Naive thymus-derived CD8-positive, alpha-beta T cell (primary cell): ENCODE data around the gene NUDT1. TPM values are rescaled to one million over a fixed set of nuclear protein-coding genes. Genes with fewer than 3 reads are reported as not detected.

Experiments
- ATAC-seq, 2 donors: fragments of 150-1000 bp; cut with Tn5 transposase in 1 of 2; sonication (Bioruptor Pico), chemical (Tn5 transposase) in 1 of 2; 1 replicate in 1 of 2; 2 replicates in 1 of 2; pipeline ENCODE4 v1.10.0; 2021; ENCODE audit warnings: mild to moderate bottlenecking in 2 of 2, moderate library complexity in 2 of 2
- POLR2A ChIA-PET: fragments of 350-600 bp; sonication (Branson Sonifier 250); formaldehyde crosslinking; loops from one replicate; lab custom pipeline; 2021; ENCODE audit warnings: antibody characterized with exemption; lab: Charles Lee
- DNase-seq, 10 donors: peaks; one replicate each; pipeline versions ENCODE4 v3.0.0 to v3.0.0-alpha.2; 2020 to 2022
- H3K27ac Mint-ChIP-seq, 10 donors: one replicate each; pipeline ENCODE4 v1.8.0; 2020 to 2022; ENCODE audit warnings: mild to moderate bottlenecking in 10 of 10, mixed read lengths in 10 of 10, moderate library complexity in 4 of 10, inconsistent platforms in 1 of 10
- H3K27me3 Mint-ChIP-seq, 5 donors: one replicate each; pipeline ENCODE4 v1.8.0; 2021 to 2022; ENCODE audit warnings: mixed read lengths in 5 of 5
- H3K36me3 Mint-ChIP-seq, 3 donors: one replicate each; pipeline ENCODE4 v1.8.0; 2020 to 2022; ENCODE audit warnings: mixed read lengths in 3 of 3, mild to moderate bottlenecking in 2 of 3, inconsistent platforms in 1 of 3
- H3K4me1 Mint-ChIP-seq, 4 donors: one replicate each; pipeline ENCODE4 v1.8.0; 2021 to 2022; ENCODE audit warnings: mixed read lengths in 4 of 4
- H3K4me3 Mint-ChIP-seq, 10 donors: one replicate each; pipeline ENCODE4 v1.8.0; 2020 to 2022; ENCODE audit warnings: mild to moderate bottlenecking in 10 of 10, mixed read lengths in 10 of 10, moderate library complexity in 6 of 10, inconsistent platforms in 1 of 10
- H3K9me3 Mint-ChIP-seq, 9 donors: one replicate each; pipeline ENCODE4 v1.8.0; 2020 to 2022; ENCODE audit warnings: mixed read lengths in 9 of 9, mild to moderate bottlenecking in 3 of 9, inconsistent platforms in 1 of 9, moderate library complexity in 1 of 9
- polyA plus RNA-seq, 3 donors: library from polyadenylated mRNA; unstranded; fragments of 300-500 nt; fragmentation: Illumina TruSeq; gene quantifications; one replicate each; pipeline ENCODE4 v1.2.3, GENCODE V29; 2021
- total RNA-seq, 8 experiments: library from RNA in 2 of 8; stranded (reverse) in 2 of 8; gene quantifications; one replicate each; pipeline ENCODE4 v1.2.3 and lab custom pipeline; 2021 to 2026

NUDT1 gene
- total and polyA plus RNA-seq, 5 experiments from 2014 or later = 17.1 to 62.3 (median 52.0) TPM

GRCh38 chr7:2199956-2200583 lies 42.0 kb upstream of the NUDT1 start:
- peaks cover 0 to 40% (median 32%) of the 10 kb centered on the region in 3 donors for H3K36me3 Mint-ChIP-seq
- no peaks in the 10 kb centered on the region for H3K27me3 Mint-ChIP-seq
- no peak for DNase-seq
- POLR2A ChIA-PET = no interaction called here
- ATAC-seq = no peak
- H3K4me3 Mint-ChIP-seq = peak overlapping the region in 1 of 10 donors; percentile 20
- H3K9me3 Mint-ChIP-seq = peaks cover 0 to 4% (median 0%) of the 10 kb centered on the region in 9 donors
- no peak overlapping the region for H3K27ac Mint-ChIP-seq
- H3K4me1 Mint-ChIP-seq = peaks cover 0 to 8% (median 7%) of the 10 kb centered on the region in 4 donors

- DNase-seq = no peak
- Mint-ChIP-seq H3K9me3 (no peaks in the 10 kb centered on the region), H3K36me3 (peaks cover 0 to 41% (median 27%) of the 10 kb centered on the region in 3 donors), H3K27me3 (no peaks in the 10 kb centered on the region), H3K4me1 (peaks cover 0 to 8% (median 7%) of the 10 kb centered on the region in 4 donors), H3K4me3 (no peak overlapping the region), H3K27ac (no peak overlapping the region)
- no peak for ATAC-seq
- POLR2A ChIA-PET = no interaction called here
Measured at GRCh38 chr7:2200584-2200980, 41.4 kb upstream of the NUDT1 start.

GRCh38 chr7:2201128-2201527 lies 40.9 kb upstream of the NUDT1 start:
- no peak for DNase-seq
- Mint-ChIP-seq H3K4me1 (peaks cover 0 to 8% (median 7%) of the 10 kb centered on the region in 4 donors), H3K4me3 (no peak overlapping the region), H3K27ac (no peak overlapping the region), H3K36me3 (peaks cover 0 to 39% (median 21%) of the 10 kb centered on the region in 3 donors), H3K27me3 (no peaks in the 10 kb centered on the region), H3K9me3 (no peaks in the 10 kb centered on the region)
- no peak for ATAC-seq
- POLR2A ChIA-PET = interaction anchor here (0.6 kb wide), 1 partner anchor 88 kb away, joined by 3 read pairs; no protein-coding TSS in a partner anchor

GRCh38 chr7:2201686-2202360 lies 40.2 kb upstream of the NUDT1 start:
- H3K4me3 Mint-ChIP-seq = no peak overlapping the region
- peaks cover 0 to 8% (median 6%) of the 10 kb centered on the region in 4 donors for H3K4me1 Mint-ChIP-seq
- no peak overlapping the region for H3K27ac Mint-ChIP-seq
- no peak for DNase-seq
- POLR2A ChIA-PET = interaction anchor here (0.6 kb wide), 1 partner anchor 89 kb away, joined by 3 read pairs; no protein-coding TSS in a partner anchor
- no peak for ATAC-seq
- H3K27me3 Mint-ChIP-seq = no peaks in the 10 kb centered on the region
- peaks cover 0 to 37% (median 15%) of the 10 kb centered on the region in 3 donors for H3K36me3 Mint-ChIP-seq
- H3K9me3 Mint-ChIP-seq = no peaks in the 10 kb centered on the region

GRCh38 chr7:2202361-2202761 lies 39.7 kb upstream of the NUDT1 start:
- Mint-ChIP-seq H3K4me3 (no peak overlapping the region), H3K27me3 (no peaks in the 10 kb centered on the region), H3K4me1 (peaks cover 0 to 5% (median 2%) of the 10 kb centered on the region in 4 donors), H3K27ac (no peak overlapping the region), H3K36me3 (peaks cover 0 to 35% (median 12%) of the 10 kb centered on the region in 3 donors), H3K9me3 (no peaks in the 10 kb centered on the region)
- POLR2A ChIA-PET = no interaction called here
- DNase-seq = no peak
- ATAC-seq = no peak

GRCh38 chr7:2202901-2203765 lies 38.9 kb upstream of the NUDT1 start:
- no peak for DNase-seq
- POLR2A ChIA-PET = interaction anchor here (0.6 kb wide), 1 partner anchor 77 kb away, joined by 3 read pairs; no protein-coding TSS in a partner anchor
- Mint-ChIP-seq H3K27me3 (no peaks in the 10 kb centered on the region), H3K36me3 (peaks cover 0 to 35% (median 12%) of the 10 kb centered on the region in 3 donors), H3K4me3 (no peak overlapping the region), H3K9me3 (no peaks in the 10 kb centered on the region), H3K4me1 (peaks cover 0 to 2% (median 0%) of the 10 kb centered on the region in 4 donors), H3K27ac (peak overlapping the region in 1 of 10 donors; percentile 24)
- ATAC-seq = no peak

GRCh38 chr7:2203766-2204300 lies 38.2 kb upstream of the NUDT1 start:
- Mint-ChIP-seq H3K27ac (peak overlapping the region in 1 of 10 donors; percentile 24), H3K4me1 (peaks cover 0 to 2% (median 0%) of the 10 kb centered on the region in 4 donors), H3K36me3 (peaks cover 0 to 38% (median 12%) of the 10 kb centered on the region in 3 donors), H3K9me3 (no peaks in the 10 kb centered on the region), H3K4me3 (no peak overlapping the region), H3K27me3 (no peaks in the 10 kb centered on the region)
- POLR2A ChIA-PET = interaction anchor here (0.6 kb wide), 1 partner anchor 77 kb away, joined by 3 read pairs; no protein-coding TSS in a partner anchor
- ATAC-seq = no peak
- DNase-seq = no peak

GRCh38 chr7:2204446-2204845 lies 37.6 kb upstream of the NUDT1 start:
- H3K27ac Mint-ChIP-seq = peak overlapping the region in 1 of 10 donors; percentile 60
- no peak overlapping the region for H3K4me3 Mint-ChIP-seq
- no peaks in the 10 kb centered on the region for H3K27me3 Mint-ChIP-seq
- no peak for ATAC-seq
- H3K9me3 Mint-ChIP-seq = no peaks in the 10 kb centered on the region
- H3K4me1 Mint-ChIP-seq = peaks cover 0 to 4% (median 0%) of the 10 kb centered on the region in 4 donors
- H3K36me3 Mint-ChIP-seq = peaks cover 0 to 35% (median 9%) of the 10 kb centered on the region in 3 donors
- no peak for DNase-seq
- POLR2A ChIA-PET = no interaction called here

- H3K4me1 Mint-ChIP-seq = peaks cover 0 to 3% (median 0%) of the 10 kb centered on the region in 4 donors
- no peak overlapping the region for H3K4me3 Mint-ChIP-seq
- peaks cover 0 to 30% (median 6%) of the 10 kb centered on the region in 3 donors for H3K36me3 Mint-ChIP-seq
- ATAC-seq = no peak
- POLR2A ChIA-PET = no interaction called here
- no peaks in the 10 kb centered on the region for H3K27me3 Mint-ChIP-seq
- H3K9me3 Mint-ChIP-seq = no peaks in the 10 kb centered on the region
- no peak for DNase-seq
- H3K27ac Mint-ChIP-seq = peak overlapping the region in 1 of 10 donors; percentile 67
Measured at GRCh38 chr7:2205036-2205780, 36.8 kb upstream of the NUDT1 start.

GRCh38 chr7:2208712-2209111 lies 33.3 kb upstream of the NUDT1 start:
- Mint-ChIP-seq H3K4me1 (peaks cover 0 to 2% (median 0%) of the 10 kb centered on the region in 4 donors), H3K36me3 (peaks cover 0 to 51% (median 15%) of the 10 kb centered on the region in 3 donors), H3K27me3 (no peaks in the 10 kb centered on the region), H3K4me3 (no peak overlapping the region), H3K9me3 (no peaks in the 10 kb centered on the region), H3K27ac (peak overlapping the region in 2 of 10 donors; percentile 50 to 57)
- POLR2A ChIA-PET = no interaction called here
- DNase-seq (no peak), ATAC-seq (no peak)

- DNase-seq = peak; percentile 12 to 70 (median 35)
- H3K27ac Mint-ChIP-seq = peak overlapping the region in 3 of 10 donors; percentile 7 to 75 (median 57)
- H3K4me1 Mint-ChIP-seq = peaks cover 0 to 4% (median 0%) of the 10 kb centered on the region in 4 donors
- no peaks in the 10 kb centered on the region for H3K9me3 Mint-ChIP-seq
- peak in 1 of 2 donors; percentile 44 for ATAC-seq
- peaks cover 0 to 57% (median 19%) of the 10 kb centered on the region in 3 donors for H3K36me3 Mint-ChIP-seq
- H3K27me3 Mint-ChIP-seq = no peaks in the 10 kb centered on the region
- POLR2A ChIA-PET = no interaction called here
- H3K4me3 Mint-ChIP-seq = no peak overlapping the region
Measured at GRCh38 chr7:2209146-2209960, 32.7 kb upstream of the NUDT1 start.
